GM18867 (cell line): Measurements from ENCODE around the gene PTPRU.

Source experiments
- ATAC-seq: cut with Tn5 transposase; IDR thresholded peaks from one replicate; pipeline ENCODE4 v1.9.1; 2021; ENCODE audit warnings: mild to moderate bottlenecking, moderate library complexity; ENCODE audit not compliant: unreplicated experiment

The PTPRU gene

GRCh38 chr1:29327223-29327935 is 91.1 kb downstream of the PTPRU start:
- no peak for ATAC-seq

DNA sequence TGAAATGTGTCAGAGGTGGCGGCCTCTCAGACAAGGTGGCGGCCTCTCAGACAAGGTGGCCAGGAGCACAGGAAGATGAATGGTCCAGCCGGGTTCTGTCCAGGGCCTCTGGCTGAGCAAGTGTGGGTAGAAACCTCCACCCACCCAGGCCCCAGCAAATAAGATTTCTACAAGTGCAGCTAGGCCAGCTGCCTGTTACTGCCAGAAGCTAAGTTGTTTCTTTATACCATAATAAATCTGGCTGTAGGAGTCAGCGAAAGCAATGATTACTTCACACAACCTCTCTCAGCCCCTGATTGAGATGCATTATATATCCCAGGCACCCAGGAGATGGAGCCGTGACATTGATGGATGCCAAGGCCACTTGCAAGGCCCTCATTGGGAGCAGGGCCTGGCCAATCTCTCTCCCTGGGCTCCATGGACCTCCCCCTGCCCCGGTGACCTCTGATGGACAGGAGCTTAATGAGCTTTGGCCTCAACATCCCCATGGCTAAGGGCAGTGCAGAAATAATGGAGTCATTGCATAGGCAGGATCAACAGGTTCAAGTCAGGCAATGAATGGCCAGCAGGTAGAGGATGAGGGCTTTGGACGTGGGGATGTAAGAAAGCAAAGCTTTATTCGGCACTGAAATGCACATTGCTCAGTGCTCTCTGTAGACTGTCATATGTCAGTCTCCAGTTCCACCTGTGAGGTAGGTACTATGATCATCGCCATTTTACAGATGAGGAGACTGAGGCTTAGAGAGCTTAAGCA is 92.9 kb downstream of the PTPRU start:
- no peak for ATAC-seq

GRCh38 chr1:29330089-29330488 is 93.8 kb downstream of the PTPRU start:
- no peak for ATAC-seq

GRCh38 chr1:29330856-29331255 is 94.5 kb downstream of the PTPRU start:
- ATAC-seq: no peak

- no peak for ATAC-seq
Observed at GRCh38 chr1:29331309-29331708, 95.0 kb downstream of the PTPRU start.

GRCh38 chr1:29331729-29332128 is 95.4 kb downstream of the PTPRU start:
- no peak for ATAC-seq

GRCh38 chr1:29332204-29332603 is 95.9 kb downstream of the PTPRU start:
- ATAC-seq: no peak

- no peak for ATAC-seq
Observed at GRCh38 chr1:29333008-29333407, 96.7 kb downstream of the PTPRU start.

GRCh38 chr1:29335573-29335972 is 99.3 kb downstream of the PTPRU start:
- no peak for ATAC-seq

GRCh38 chr1:29338908-29339575 is 102.7 kb downstream of the PTPRU start:
- no peak for ATAC-seq

GRCh38 chr1:29341936-29342335 is 105.6 kb downstream of the PTPRU start:
- ATAC-seq: no peak

- ATAC-seq: no peak
Observed at GRCh38 chr1:29342351-29342750, 106.0 kb downstream of the PTPRU start.

DNA sequence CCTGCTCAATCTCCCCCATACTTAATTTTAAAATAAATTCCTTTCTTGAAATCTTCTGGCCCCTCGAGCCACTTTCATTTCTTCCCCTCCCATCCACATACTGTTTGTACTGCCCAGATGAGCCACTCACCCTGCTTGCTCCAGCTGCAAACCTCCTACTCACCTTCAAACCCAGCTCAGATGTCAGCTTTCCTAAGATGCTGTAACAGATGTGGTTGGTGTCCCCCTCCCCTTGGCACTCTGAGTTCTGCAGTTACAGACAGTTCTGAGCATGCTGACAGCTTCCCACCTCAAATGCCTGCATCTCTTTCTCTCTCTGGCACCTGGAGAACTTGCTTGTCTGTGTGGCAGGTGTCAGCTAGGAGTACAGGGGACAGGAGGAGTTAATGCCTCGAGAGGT is 106.7 kb downstream of the PTPRU start:
- no peak for ATAC-seq

GRCh38 chr1:29343476-29343875 is 107.2 kb downstream of the PTPRU start:
- no peak for ATAC-seq

- ATAC-seq: no peak
Observed at GRCh38 chr1:29343908-29344307, 107.6 kb downstream of the PTPRU start.

DNA sequence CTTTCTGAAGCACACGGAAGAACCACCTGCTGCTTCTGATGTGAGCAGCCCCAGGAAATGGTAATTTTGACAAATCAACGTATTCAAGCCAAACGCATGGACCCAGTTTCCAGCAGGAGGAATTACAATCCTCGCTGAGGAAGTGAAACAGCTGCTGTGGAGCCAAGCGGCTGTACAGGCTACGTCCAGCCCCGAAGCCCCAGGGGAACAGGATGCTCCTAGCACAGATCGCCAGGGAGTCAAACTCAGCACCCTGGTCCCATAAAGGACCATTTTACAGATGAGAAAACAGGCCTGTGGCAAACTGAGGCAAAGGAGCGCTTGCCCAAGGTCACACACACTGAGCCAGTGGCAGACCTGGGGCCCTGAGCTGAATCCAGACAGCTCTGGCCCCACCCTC is 108.0 kb downstream of the PTPRU start:
- ATAC-seq: no peak

- ATAC-seq: no peak
Observed at GRCh38 chr1:29346576-29346975, 110.3 kb downstream of the PTPRU start.

DNA sequence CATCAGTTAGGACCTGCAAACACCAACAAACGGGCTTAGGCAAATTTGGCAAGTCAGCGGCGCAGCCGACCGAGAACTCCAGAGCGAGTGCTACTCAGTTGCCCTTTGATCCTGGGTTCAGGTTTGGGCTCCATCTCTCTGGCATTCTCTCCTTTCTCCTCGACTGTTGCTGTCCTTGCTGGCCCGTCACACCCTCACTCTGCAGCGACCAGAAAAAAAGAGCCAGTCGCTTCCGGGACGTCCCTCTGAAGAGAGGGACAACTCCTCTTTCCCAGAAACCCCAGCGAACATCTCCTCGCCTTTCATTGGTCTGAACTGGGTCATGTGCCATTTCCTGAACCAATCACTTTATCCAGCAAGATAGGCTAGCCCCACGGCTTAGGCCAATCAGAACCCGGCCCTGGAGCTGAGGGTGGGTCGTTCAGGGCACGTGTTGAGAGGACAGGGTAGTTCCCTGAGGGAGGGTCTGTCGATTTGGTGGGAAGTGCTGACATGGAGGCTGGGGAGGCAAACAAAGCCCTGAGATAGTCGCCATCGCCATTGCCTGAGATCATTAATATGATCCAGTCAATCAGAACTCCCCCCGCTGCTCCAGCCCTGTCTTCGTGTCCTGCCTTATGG is 113.7 kb downstream of the PTPRU start:
- no peak for ATAC-seq

GRCh38 chr1:29352719-29353420 is 116.5 kb downstream of the PTPRU start:
- ATAC-seq: no peak

DNA sequence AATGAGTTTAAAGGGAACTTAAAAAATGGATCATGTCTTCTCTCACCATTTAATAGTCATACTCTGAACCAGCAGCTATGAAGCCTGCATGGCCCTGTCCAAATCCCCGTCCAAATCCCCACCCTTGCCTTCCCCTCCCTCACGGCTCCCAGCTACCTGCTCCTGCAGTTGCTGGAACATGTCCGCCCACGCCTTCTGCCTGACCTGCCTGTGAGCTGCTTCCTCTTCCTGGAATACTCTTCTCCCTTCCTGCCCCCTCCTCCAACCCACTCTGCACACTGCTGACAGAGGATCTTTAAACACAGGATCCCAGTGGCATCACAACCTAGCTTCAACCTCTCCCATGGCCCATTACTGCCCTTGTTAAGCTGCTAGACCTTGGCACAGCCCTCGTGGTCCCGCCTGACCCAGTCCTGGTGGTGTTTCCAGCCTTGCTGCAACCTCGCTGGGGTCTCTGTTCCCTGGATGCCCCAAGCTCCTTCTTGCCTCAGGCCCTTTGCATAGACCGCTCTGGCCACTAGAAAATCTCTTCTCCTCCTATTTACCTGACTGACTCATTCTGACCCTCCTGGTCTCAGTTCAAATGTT is 118.3 kb downstream of the PTPRU start:
- no peak for ATAC-seq

DNA sequence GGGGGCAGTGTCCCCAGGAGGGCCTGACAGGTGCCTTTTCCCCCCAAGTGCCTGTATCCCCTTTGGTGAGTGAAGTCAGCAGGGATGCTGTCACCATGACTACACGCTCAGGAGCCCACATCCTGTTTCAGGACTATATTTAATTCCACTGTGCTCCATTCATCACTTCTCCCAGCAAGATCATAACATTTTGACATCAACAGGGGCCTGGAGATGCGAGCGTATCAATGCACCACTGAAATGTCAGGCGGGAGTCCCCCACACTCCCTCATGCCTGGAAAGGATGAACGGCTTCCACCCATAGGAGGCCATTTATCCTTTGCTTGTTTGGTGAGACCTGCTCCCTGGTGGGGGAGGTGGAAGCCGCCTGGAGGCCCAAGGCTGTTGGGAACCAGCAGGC is 119.1 kb downstream of the PTPRU start:
- no peak for ATAC-seq
